Spinal cord (tissue), 10 donors: Measurements from ENCODE around the gene MEIS3. TPM values are rescaled to one million over a fixed set of nuclear protein-coding genes. Genes with fewer than 3 reads are reported as not detected.
"Not testable (repeated sequence)": the region's sequence is repeated elsewhere in the genome, so short reads cannot be mapped to it uniquely, and the experiment has no call there.

ENCODE experiments used
- DNase-seq, 6 donors: peaks; one replicate each; pipeline versions ENCODE4 v3.0.0 to v3.0.0-alpha.2; 2013 to 2015; ENCODE audit warnings: low spot score in 6 of 6, low read depth in 4 of 6
- H3K27ac ChIP-seq: one replicate; pipeline ENCODE4 v1.5.1; 2013; ENCODE audit warnings: low read depth, low read length, control low read depth
- H3K27me3 ChIP-seq: one replicate; pipeline ENCODE4 v1.6.1; 2013; ENCODE audit warnings: low read length; ENCODE audit not compliant: control insufficient read depth, insufficient read depth
- H3K36me3 ChIP-seq: one replicate; pipeline ENCODE4 v1.6.1; 2013; ENCODE audit warnings: low read length; ENCODE audit not compliant: control insufficient read depth, insufficient read depth
- H3K4me1 ChIP-seq: one replicate; pipeline ENCODE4 v1.6.1; 2013; ENCODE audit warnings: low read length; ENCODE audit not compliant: control insufficient read depth, insufficient read depth
- H3K4me3 ChIP-seq: one replicate; pipeline ENCODE4 v1.5.1; 2013; ENCODE audit warnings: low read depth, low read length, control low read depth
- H3K9me3 ChIP-seq: one replicate; pipeline ENCODE4 v1.6.1; 2013; ENCODE audit warnings: low read length; ENCODE audit not compliant: control insufficient read depth, insufficient read depth
- WGBS: methylation state at CpG from one replicate; pipeline ENCODE4 v1.1.5; 2013; ENCODE audit warnings: missing lambda C conversion rate; ENCODE audit not compliant: insufficient coverage; 5-methylcytosine and 5-hydroxymethylcytosine counted together
- polyA plus RNA-seq, 2 donors: library from polyadenylated mRNA; unstranded; fragments of 120-200 nt; gene quantifications; one replicate each; pipeline ENCODE4 v1.2.1, GENCODE V29; 2013; ENCODE audit not compliant: insufficient read length in 2 of 2
- total RNA-seq, 2 donors: library from RNA; depleted of rRNA in 1 of 2; stranded (reverse); fragments of 120-200 nt in 1 of 2; fragments of >200 nt in 1 of 2; gene quantifications; one replicate each; pipeline versions ENCODE4 v1.2.3 to v1.2.4, GENCODE V29; 2013 to 2014
- donor health status: healthy.

The MEIS3 gene
- total and polyA plus RNA-seq, 4 donors, result 35.4 to 117 (median 81.5) TPM

DNA sequence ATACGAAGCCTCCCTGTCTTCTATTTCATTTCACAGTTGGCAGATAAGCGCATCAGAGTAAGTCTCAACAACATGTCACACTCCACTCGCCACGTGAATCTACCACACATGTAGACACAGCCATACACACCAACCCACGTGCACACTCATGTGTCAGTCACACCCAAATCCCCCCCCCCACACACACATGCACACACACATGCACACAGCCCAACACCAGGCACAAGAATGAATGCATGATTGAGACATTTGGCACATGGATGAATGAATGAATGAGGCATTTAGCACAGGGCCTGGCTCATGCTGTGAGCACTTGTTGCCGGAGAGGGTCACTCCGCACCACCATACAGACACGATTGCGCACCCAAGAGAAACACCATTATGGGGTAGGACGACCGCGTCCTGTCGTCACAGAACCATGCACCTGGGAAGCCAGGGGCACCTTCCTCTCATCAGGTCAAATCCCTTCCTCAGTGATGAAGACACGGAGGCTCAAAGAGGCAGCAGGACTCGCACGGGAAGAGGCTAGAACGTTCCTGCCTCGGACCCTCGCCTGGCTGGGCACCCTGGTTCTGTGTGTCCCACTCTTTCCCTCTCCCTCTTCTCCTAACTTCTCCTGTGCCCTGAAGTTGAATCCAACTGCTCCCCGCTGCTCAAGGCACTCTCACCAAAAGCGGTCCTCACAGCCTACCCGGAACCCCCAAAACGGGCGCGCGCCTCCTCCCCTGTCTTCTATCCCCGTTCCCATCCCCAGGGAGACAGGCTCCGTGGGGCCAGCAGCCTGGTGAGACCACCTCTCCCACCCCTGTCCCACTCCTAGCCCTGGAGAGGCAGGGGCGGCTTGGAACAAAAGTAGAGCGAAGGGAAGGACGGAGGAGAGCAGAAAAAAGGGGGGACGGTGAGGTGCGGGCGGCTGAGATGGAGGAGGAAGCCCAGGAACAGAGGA is 1.3 kb downstream of the MEIS3 start:
- H3K27ac ChIP-seq, result no peak overlapping the region

GRCh38 chr19:47417107-47417745 is 2.1 kb downstream of the MEIS3 start:
- Histone ChIP-seq H3K27ac (no peak overlapping the region), H3K27me3 (peaks cover 20% of the 10 kb centered on the region), H3K36me3 (peaks cover 47% of the 10 kb centered on the region), H3K4me1 (peaks cover 52% of the 10 kb centered on the region), H3K9me3 (no peaks in the 10 kb centered on the region), H3K4me3 (no peak overlapping the region)
- peak in 1 of 6 donors; percentile 18 for DNase-seq
- 20% methylated on average over 13 of the region's 18 CpGs for WGBS

More for the DNA sequence above, 1.3 kb downstream of the MEIS3 start:
- WGBS, result 4% methylated on average over 30 of the region's 34 CpGs
- Histone ChIP-seq H3K27me3 (peaks cover 26% of the 10 kb centered on the region), H3K9me3 (no peaks in the 10 kb centered on the region), H3K36me3 (peaks cover 40% of the 10 kb centered on the region), H3K4me3 (peak overlapping the region; percentile 53), H3K4me1 (peaks cover 55% of the 10 kb centered on the region)
- peak in 2 of 6 donors; percentile 41 to 45 for DNase-seq

GRCh38 chr19:47416643-47416985 is 2.7 kb downstream of the MEIS3 start:
- H3K27me3 ChIP-seq, result peaks cover 17% of the 10 kb centered on the region
- H3K4me1 ChIP-seq, result peaks cover 46% of the 10 kb centered on the region
- no peaks in the 10 kb centered on the region for H3K9me3 ChIP-seq
- H3K4me3 ChIP-seq, result no peak overlapping the region
- WGBS, result 60% methylated on average over 12 of the region's 12 CpGs
- DNase-seq, result no peak
- H3K36me3 ChIP-seq, result peaks cover 47% of the 10 kb centered on the region
- no peak overlapping the region for H3K27ac ChIP-seq

- peaks cover 12% of the 10 kb centered on the region for H3K27me3 ChIP-seq
- no peak overlapping the region for H3K4me3 ChIP-seq
- 97% methylated on average over 16 of the region's 21 CpGs for WGBS
Measured at GRCh38 chr19:47415953-47416642, 3.2 kb downstream of the MEIS3 start.

DNA sequence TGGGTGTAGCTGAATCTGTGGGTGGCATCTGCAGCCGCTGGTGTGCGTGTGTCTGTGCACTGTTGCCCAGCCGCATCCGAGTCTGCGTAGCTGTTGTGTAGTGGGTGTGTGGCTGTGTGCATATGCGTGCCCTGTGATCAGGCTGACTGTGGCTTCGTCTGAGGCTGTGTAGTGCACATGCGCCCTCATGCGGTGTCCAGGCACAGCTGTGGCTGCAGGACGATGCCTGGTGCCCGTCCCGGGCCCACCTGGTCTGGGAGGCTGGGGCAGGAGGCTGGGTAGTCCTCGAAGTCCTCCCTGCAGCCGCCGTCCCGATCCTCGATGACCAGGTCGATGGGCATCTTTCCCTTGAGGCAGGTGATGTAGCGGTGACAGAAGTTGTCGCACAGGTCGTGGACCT is 4.9 kb downstream of the MEIS3 start:
- Histone ChIP-seq H3K36me3 (peaks cover 48% of the 10 kb centered on the region), H3K4me3 (no peak overlapping the region), H3K27me3 (peaks cover 1% of the 10 kb centered on the region), H3K4me1 (peaks cover 25% of the 10 kb centered on the region), H3K9me3 (no peaks in the 10 kb centered on the region), H3K27ac (no peak overlapping the region)
- 73% methylated on average over 19 of the region's 21 CpGs for WGBS
- DNase-seq, result peak in 1 of 6 donors; percentile 58

More at GRCh38 chr19:47415953-47416642, 3.2 kb downstream of the MEIS3 start:
- no peak for DNase-seq
- H3K36me3 ChIP-seq, result peaks cover 47% of the 10 kb centered on the region
- no peaks in the 10 kb centered on the region for H3K9me3 ChIP-seq
- no peak overlapping the region for H3K27ac ChIP-seq
- peaks cover 41% of the 10 kb centered on the region for H3K4me1 ChIP-seq

- Histone ChIP-seq H3K36me3 (peaks cover 52% of the 10 kb centered on the region), H3K27ac (no peak overlapping the region), H3K4me3 (no peak overlapping the region), H3K9me3 (no peaks in the 10 kb centered on the region), H3K27me3 (no peaks in the 10 kb centered on the region), H3K4me1 (peaks cover 23% of the 10 kb centered on the region)
- DNase-seq, result no peak
- 94% methylated on average over 15 of the region's 16 CpGs for WGBS
Measured at GRCh38 chr19:47413941-47414340, 5.4 kb downstream of the MEIS3 start.

- H3K36me3 ChIP-seq, result peaks cover 65% of the 10 kb centered on the region
- not testable (repeated sequence) for H3K4me3 ChIP-seq, DNase-seq, H3K9me3 ChIP-seq, H3K27ac ChIP-seq, H3K4me1 ChIP-seq, H3K27me3 ChIP-seq
- 81% methylated on average over 8 of the region's 9 CpGs for whole genome bisulfite sequencing
Measured at GRCh38 chr19:47411696-47412095, 7.6 kb downstream of the MEIS3 start.

DNA sequence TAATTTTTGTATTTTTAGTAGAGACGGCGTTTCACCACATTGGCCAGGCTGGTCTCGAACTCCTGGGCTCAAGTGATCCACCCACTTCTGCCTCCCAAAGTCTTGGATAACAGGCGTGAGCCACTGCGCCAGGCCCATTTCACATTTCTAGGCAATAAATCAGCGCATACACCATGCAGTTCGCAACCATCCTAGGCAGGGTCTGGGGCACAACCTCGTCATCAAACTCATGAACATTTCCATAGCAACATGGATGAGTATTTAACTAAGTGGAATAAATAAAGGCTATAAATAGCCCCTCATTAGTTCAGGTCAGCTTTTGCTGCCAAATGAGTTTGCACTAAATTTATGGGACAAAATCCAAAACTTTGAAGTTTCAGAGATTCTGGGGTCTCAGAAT is 8.2 kb downstream of the MEIS3 start:
- Histone ChIP-seq H3K27me3 (no peaks in the 10 kb centered on the region), H3K9me3 (no peaks in the 10 kb centered on the region), H3K4me3 (no peak overlapping the region), H3K27ac (no peak overlapping the region), H3K36me3 (peaks cover 63% of the 10 kb centered on the region), H3K4me1 (no peaks in the 10 kb centered on the region)
- DNase-seq, result no peak
- 82% methylated on average over 6 of the region's 8 CpGs for WGBS

DNA sequence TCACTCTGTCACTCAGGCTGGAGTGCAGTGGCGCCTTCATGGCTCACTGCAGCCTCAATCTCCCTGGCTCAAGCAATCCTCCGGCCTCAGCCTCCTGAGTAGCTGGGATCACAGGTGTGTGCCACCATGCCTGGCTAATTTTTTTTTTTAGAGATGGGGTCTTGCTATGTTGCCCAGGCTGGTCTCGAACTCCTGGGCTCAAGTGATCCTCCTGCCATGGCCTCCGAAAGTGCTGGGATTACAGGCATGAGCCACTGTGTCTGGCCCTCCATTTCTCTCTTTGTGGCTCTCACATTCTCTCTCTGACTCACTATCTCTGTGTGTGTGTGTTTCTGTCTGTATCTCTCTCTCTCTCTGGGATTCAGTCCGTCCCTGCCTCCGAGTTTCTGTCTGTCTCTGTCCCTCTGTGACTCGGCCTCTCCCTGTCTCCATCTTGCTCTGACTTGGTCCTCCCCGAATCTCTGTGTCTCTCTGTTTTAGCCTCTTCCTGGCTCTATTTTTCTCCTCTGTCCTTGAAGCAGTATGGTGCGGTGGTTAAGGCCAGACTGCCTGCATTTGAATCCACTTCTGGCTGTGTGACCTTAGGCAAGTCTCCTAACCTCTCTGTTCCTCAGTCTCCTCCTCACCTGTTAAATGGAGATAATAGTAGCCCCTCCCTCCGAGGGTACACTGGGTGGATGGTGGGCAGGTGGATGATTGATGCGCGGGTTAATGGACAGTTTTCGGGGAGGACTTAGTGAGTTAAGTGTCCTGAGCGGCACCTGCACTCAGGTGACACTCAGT is 11.0 kb downstream of the MEIS3 start:
- no peak overlapping the region for H3K4me3 ChIP-seq
- 90% methylated on average over 9 of the region's 14 CpGs for WGBS
- H3K9me3 ChIP-seq, result no peaks in the 10 kb centered on the region

More for the DNA sequence above, 11.0 kb downstream of the MEIS3 start:
- no peaks in the 10 kb centered on the region for H3K27me3 ChIP-seq
- no peak for DNase-seq
- H3K27ac ChIP-seq, result no peak overlapping the region
- peaks cover 60% of the 10 kb centered on the region for H3K36me3 ChIP-seq
- H3K4me1 ChIP-seq, result no peaks in the 10 kb centered on the region
